ENCODE data around the gene UGT1A7. TPM values are rescaled to one million over a fixed set of nuclear protein-coding genes. Genes with fewer than 3 reads are reported as not detected.
A peak's percentile ranks its signal among the peaks of the same experiment; 100 is the strongest.

Gene UGT1A7
- total RNA-seq, 2 experiments from 2014 or later: not detected

GRCh38 chr2:233794128-233794658 lies 112.5 kb downstream of the UGT1A7 start:
- ATAC-seq: no peak

GRCh38 chr2:233795735-233796171 lies 114.1 kb downstream of the UGT1A7 start:
- Mint-ChIP-seq H3K27me3 (no peaks in the 10 kb centered on the region), H3K9me3 (ENCODE audit: low read depth) (no peaks in the 10 kb centered on the region), H3K36me3 (no peaks in the 10 kb centered on the region), H3K4me1 (peaks cover 2% of the 10 kb centered on the region), H3K27ac (no peak overlapping the region), H3K4me3 (no peak overlapping the region)
- CTCF ChIA-PET: no interaction called here
- no peak for ATAC-seq
- peak; percentile 31 for DNase-seq

More at GRCh38 chr2:233794128-233794658, 112.5 kb downstream of the UGT1A7 start:
- CTCF ChIA-PET: no interaction called here
- Mint-ChIP-seq H3K4me1 (no peaks in the 10 kb centered on the region), H3K4me3 (no peak overlapping the region), H3K36me3 (no peaks in the 10 kb centered on the region), H3K27me3 (no peaks in the 10 kb centered on the region), H3K9me3 (ENCODE audit: low read depth) (no peaks in the 10 kb centered on the region), H3K27ac (no peak overlapping the region)
- DNase-seq: peak; percentile 29

GRCh38 chr2:233796254-233796653 lies 114.6 kb downstream of the UGT1A7 start:
- Mint-ChIP-seq H3K27ac (no peak overlapping the region), H3K36me3 (no peaks in the 10 kb centered on the region), H3K27me3 (no peaks in the 10 kb centered on the region), H3K4me3 (no peak overlapping the region), H3K4me1 (peaks cover 6% of the 10 kb centered on the region), H3K9me3 (ENCODE audit: low read depth) (no peaks in the 10 kb centered on the region)
- ATAC-seq (no peak), DNase-seq (no peak)
- CTCF ChIA-PET: no interaction called here

- no peaks in the 10 kb centered on the region for H3K27me3 Mint-ChIP-seq
- peaks cover 12% of the 10 kb centered on the region for H3K4me1 Mint-ChIP-seq
- no peak overlapping the region for H3K4me3 Mint-ChIP-seq
- ATAC-seq (no peak), DNase-seq (peak; percentile 27)
- H3K27ac Mint-ChIP-seq: no peak overlapping the region
- CTCF ChIA-PET: no interaction called here
- H3K9me3 Mint-ChIP-seq (ENCODE audit: low read depth): no peaks in the 10 kb centered on the region
- H3K36me3 Mint-ChIP-seq: no peaks in the 10 kb centered on the region
Measured at GRCh38 chr2:233798335-233799086, 116.8 kb downstream of the UGT1A7 start.

GRCh38 chr2:233799087-233799665 lies 117.5 kb downstream of the UGT1A7 start:
- H3K9me3 Mint-ChIP-seq (ENCODE audit: low read depth): no peaks in the 10 kb centered on the region
- no peak for DNase-seq

GRCh38 chr2:233799716-233800115 lies 118.0 kb downstream of the UGT1A7 start:
- Mint-ChIP-seq H3K36me3 (no peaks in the 10 kb centered on the region), H3K9me3 (ENCODE audit: low read depth) (no peaks in the 10 kb centered on the region), H3K4me1 (peaks cover 12% of the 10 kb centered on the region), H3K27me3 (peaks cover 2% of the 10 kb centered on the region), H3K27ac (no peak overlapping the region), H3K4me3 (no peak overlapping the region)
- ATAC-seq: no peak
- DNase-seq: no peak
- CTCF ChIA-PET: no interaction called here

More at GRCh38 chr2:233799087-233799665, 117.5 kb downstream of the UGT1A7 start:
- ATAC-seq: no peak
- Mint-ChIP-seq H3K27ac (no peak overlapping the region), H3K36me3 (no peaks in the 10 kb centered on the region), H3K27me3 (no peaks in the 10 kb centered on the region), H3K4me3 (no peak overlapping the region), H3K4me1 (peaks cover 12% of the 10 kb centered on the region)
- CTCF ChIA-PET: no interaction called here

GRCh38 chr2:233800208-233800607 lies 118.5 kb downstream of the UGT1A7 start:
- no peak overlapping the region for H3K4me3 Mint-ChIP-seq
- no peaks in the 10 kb centered on the region for H3K9me3 Mint-ChIP-seq (ENCODE audit: low read depth)
- no peak overlapping the region for H3K27ac Mint-ChIP-seq
- CTCF ChIA-PET: no interaction called here
- no peaks in the 10 kb centered on the region for H3K36me3 Mint-ChIP-seq
- ATAC-seq: no peak
- DNase-seq: peak; percentile 31
- peaks cover 7% of the 10 kb centered on the region for H3K27me3 Mint-ChIP-seq
- H3K4me1 Mint-ChIP-seq: peaks cover 12% of the 10 kb centered on the region

- Mint-ChIP-seq H3K4me1 (peaks cover 12% of the 10 kb centered on the region), H3K36me3 (no peaks in the 10 kb centered on the region), H3K4me3 (no peak overlapping the region), H3K27me3 (peaks cover 17% of the 10 kb centered on the region), H3K27ac (no peak overlapping the region), H3K9me3 (ENCODE audit: low read depth) (no peaks in the 10 kb centered on the region)
- DNase-seq: peak; percentile 59
- CTCF ChIA-PET: no interaction called here
- peak; percentile 76 for ATAC-seq
Measured at GRCh38 chr2:233801357-233802131, 119.8 kb downstream of the UGT1A7 start.

GRCh38 chr2:233802132-233802815 lies 120.6 kb downstream of the UGT1A7 start:
- CTCF ChIA-PET: no interaction called here
- H3K4me3 Mint-ChIP-seq: no peak overlapping the region
- no peak for ATAC-seq
- peaks cover 17% of the 10 kb centered on the region for H3K27me3 Mint-ChIP-seq
- H3K27ac Mint-ChIP-seq: no peak overlapping the region
- no peaks in the 10 kb centered on the region for H3K36me3 Mint-ChIP-seq
- no peak for DNase-seq
- peaks cover 12% of the 10 kb centered on the region for H3K4me1 Mint-ChIP-seq
- no peaks in the 10 kb centered on the region for H3K9me3 Mint-ChIP-seq (ENCODE audit: low read depth)

- Mint-ChIP-seq H3K27me3 (peaks cover 21% of the 10 kb centered on the region), H3K36me3 (no peaks in the 10 kb centered on the region), H3K27ac (no peak overlapping the region), H3K9me3 (ENCODE audit: low read depth) (no peaks in the 10 kb centered on the region), H3K4me1 (peaks cover 12% of the 10 kb centered on the region), H3K4me3 (no peak overlapping the region)
- CTCF ChIA-PET: no interaction called here
- peak; percentile 22 for DNase-seq
- no peak for ATAC-seq
Measured at GRCh38 chr2:233803292-233803911, 121.7 kb downstream of the UGT1A7 start.

GRCh38 chr2:233803994-233804393 lies 122.3 kb downstream of the UGT1A7 start:
- DNase-seq (peak; percentile 25), ATAC-seq (no peak)
- Mint-ChIP-seq H3K27me3 (peaks cover 23% of the 10 kb centered on the region), H3K4me3 (no peak overlapping the region), H3K27ac (no peak overlapping the region), H3K36me3 (no peaks in the 10 kb centered on the region), H3K9me3 (ENCODE audit: low read depth) (no peaks in the 10 kb centered on the region), H3K4me1 (peaks cover 12% of the 10 kb centered on the region)
- CTCF ChIA-PET: no interaction called here

- H3K27ac Mint-ChIP-seq: no peak overlapping the region
- no peaks in the 10 kb centered on the region for H3K4me1 Mint-ChIP-seq
- H3K9me3 Mint-ChIP-seq (ENCODE audit: low read depth): no peaks in the 10 kb centered on the region
- DNase-seq (peak; percentile 31), ATAC-seq (no peak)
- CTCF ChIA-PET: no interaction called here
- peaks cover 32% of the 10 kb centered on the region for H3K27me3 Mint-ChIP-seq
- no peaks in the 10 kb centered on the region for H3K36me3 Mint-ChIP-seq
- no peak overlapping the region for H3K4me3 Mint-ChIP-seq
Measured at GRCh38 chr2:233807215-233807865, 125.6 kb downstream of the UGT1A7 start.
